RPMI7951 (cell line): ENCODE measurements around the gene PRICKLE2. TPM values are rescaled to one million over a fixed set of nuclear protein-coding genes. Genes with fewer than 3 reads are reported as not detected.

Source experiments
- DNase-seq: peaks from one replicate; pipeline ENCODE4 v3.0.0-alpha.2; 2012; ENCODE audit warnings: low read depth
- total RNA-seq: library from RNA; depleted of rRNA; stranded (reverse); fragments of >200 nt; shearing (Covaris generic); gene quantifications from 2 replicates; pipeline ENCODE4 v1.2.3, GENCODE V29; 2014

PRICKLE2 gene
- total RNA-seq, 1 experiment from 2014 or later, result 15.0 TPM

DNA sequence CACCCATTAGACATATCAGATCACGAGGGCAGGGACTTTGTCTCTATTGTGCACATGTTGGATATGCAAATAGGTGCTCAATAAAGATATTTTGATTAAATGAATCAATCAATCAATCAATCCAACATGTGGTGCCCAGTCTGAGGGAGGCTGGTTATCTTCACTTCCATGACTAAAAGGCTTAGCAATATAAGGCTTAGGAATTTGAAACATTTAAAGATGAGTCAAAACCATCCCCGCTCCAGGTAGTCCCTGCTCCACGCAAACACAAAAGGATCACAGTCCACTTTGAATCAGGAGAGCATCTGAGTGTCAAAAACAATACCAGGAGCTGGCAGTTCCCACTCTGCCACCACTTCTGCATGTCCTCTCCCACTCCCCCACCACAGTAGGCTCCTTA, 25.8 kb upstream of the PRICKLE2 start:
- no peak for DNase-seq

DNA sequence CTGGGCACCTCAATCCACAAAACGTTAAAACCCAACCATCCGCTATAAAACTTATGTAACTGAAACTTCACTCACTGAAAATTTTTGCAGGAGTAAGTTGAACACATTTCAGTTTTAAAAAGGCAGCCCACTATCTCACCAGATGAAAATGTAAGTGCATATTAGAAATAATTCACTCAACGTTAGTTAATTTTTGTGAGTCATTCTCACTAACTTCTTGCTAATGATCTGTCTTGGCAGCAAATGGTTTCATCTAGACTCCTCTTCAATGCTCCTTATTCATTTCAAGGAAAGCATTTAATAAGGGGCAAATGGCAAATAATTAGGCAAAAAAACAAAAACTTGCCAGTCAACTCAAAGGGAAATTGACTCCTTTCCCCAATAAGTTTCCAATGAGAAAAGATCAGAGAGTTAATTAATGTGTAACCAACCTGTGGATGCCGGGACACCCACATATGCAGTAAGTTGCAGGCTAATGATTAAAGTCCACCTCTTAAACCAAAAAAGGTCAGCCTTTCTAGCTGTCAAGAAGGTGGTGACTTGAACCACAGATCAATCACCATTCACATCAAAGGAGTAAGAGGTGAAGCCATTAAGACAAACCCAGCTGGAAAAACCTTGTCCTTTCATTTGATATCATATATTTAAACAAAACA, 22.9 kb upstream of the PRICKLE2 start:
- no peak for DNase-seq

DNA sequence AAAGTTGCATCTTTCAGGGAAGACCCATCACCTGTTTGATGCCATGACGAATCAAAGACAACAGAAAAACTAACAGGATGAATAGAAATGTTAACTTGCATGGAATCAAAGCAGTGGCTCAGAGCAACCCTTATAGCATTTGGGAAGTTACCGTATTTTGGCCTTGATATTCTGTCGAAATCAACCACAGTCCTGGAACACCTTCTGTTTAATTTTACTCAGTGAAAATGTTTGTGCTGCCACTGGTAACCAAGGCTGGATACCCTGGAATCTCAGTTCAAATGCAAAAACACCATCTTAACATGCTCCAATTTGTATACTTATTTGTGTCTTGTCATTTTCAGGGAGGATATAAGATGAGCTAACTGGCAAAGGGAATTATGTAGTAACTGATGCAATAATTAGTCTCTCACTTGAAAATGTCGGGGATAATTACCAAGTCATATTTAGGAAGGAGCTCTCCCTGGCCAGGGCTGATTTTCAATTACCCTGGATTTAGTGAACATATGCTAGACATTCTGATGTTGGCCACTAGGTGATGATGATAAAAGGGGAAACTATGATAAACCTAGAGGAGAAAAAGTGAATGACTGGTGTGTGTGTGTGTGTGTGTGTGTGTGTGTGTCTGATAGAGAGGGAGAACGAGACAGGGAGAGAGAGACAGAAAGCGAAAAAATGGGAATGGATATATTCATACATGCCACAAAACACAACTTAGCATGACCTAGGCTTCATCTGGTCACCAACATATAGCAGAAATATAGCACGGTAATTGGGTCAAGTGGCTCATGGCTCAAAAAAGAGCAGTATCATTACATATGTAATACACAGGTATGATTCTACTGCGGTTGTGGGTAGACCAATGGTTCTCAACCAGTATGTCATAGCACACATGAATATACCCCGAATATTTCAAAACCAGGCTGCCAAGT, 19.0 kb upstream of the PRICKLE2 start:
- peak; percentile 73 for DNase-seq

DNA sequence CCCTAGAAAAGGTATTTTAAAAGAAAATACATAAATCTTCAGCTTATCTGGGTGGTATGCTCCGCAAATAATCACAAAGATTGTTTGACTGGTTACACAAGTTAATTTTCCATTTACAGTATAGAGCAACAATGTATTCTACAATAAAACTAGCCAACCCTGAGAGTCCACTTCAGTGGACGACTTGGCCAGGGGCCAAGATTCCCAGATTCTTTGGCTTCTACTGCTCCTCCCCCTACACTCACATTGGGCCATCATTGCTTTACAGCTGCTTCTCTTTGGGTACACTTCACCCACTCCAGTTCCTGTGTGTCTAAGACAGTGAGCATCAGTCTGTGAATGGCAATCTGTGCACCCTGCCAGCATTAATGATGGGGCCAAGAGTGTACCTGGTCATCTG, 17.2 kb upstream of the PRICKLE2 start:
- DNase-seq, result peak; percentile 31

DNA sequence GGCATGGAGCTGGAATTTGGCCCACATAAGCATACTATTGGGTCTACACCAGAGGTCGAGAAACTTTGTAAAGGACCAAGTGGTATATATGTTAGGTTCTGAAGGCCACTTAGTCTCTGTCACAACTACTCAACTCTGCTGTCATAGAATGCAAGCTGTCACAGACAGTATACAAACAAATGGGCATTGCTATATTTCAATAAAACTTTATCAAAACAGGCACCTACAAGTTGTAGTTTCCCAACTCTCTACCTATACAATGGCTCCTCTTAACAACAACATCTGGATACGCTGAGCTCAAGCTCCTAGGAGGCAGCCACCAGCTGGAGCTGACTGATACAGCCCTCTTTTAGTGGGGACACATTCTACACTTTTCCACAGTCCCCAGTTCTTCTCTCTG, 15.7 kb upstream of the PRICKLE2 start:
- no peak for DNase-seq

DNA sequence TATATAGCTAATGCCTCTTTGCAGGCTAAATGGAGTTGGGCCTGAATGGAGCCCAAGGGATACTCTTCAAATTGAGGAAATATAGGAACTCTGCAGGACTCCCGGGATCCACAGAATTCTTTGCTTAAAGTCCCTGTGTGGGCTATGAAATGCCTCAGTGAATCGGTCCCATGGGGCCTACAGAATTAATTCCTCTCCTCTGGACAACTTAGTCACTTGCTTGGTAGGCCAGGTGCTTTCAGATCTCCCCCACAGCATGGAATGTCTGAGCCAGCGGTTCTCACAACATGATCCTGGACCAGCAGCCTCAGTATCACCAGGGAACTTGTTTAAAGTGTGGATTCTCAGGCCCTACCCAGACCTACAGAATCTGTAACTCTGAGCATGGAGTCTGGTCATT, 15.1 kb upstream of the PRICKLE2 start:
- DNase-seq, result no peak

DNA sequence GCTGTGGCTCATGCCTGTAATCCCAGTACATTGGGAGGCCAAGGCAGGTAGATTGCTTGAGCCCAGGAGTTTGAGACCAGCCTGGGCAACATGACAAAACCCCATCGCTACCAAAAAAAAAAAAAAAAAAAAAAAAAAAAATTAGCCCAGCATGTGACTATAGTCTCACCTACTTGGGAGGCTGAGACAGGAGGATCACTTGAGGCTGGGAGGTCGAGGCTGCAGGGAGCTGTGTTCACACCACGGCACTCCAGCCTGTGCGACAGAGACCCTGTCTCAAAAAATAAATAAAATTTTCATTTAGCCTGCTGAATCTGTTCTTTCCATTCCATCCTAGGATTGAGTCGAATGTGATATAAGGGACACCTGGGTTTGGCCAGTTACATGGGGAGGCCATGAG, 14.6 kb upstream of the PRICKLE2 start:
- no peak for DNase-seq

DNA sequence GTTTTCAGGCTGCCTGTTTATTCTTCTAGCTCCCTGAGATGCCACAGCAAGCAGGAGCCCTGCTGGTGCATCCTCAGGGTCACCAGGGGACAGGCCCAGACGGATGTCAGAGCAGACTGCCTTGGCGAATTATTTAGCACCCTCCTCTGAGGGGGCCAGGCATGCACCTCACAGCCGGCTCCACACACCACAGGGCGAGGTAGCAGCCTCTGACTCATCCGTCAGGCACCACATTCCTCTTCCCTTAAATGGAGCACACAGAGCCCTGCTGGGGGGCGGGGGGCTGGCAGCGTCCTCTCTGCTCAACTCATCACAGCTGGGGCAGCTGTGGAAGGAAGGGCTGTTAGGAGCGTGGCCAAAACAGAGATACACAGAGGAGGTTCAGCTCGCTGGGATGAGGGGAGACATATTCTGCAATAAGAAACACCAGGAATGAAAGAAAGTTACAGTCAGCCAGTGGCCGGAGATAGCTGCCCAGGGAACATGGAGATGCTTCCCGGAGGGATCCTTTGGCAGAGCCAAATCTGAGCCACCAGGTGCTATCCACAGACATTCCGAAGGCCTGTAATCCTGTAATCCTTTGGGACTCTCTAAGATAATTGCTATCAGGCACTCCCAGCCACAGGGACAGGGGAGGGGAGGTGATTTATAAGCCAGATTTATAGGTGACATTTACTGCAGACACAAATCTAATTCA, 13.9 kb upstream of the PRICKLE2 start:
- peak; percentile 99 for DNase-seq

DNA sequence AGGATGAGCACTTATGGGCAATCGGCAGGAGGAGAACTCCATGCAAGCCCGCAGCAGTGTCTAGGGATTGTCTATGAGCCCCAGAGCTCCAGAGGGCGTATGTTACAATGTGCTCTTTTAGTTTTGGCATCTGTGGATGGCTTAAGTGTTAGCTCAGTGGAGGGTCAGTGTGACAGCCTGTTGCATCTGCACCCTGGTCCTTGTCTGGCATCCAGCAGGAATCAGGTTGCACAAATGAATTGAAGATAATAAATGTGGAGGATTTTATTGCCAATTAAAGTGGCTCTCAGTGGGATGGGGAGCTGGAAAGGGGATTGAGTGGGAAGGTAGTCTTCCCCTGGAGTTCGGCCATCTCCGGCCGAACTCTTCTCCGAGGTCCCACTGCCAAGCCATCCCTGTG, 11.8 kb upstream of the PRICKLE2 start:
- DNase-seq, result no peak

DNA sequence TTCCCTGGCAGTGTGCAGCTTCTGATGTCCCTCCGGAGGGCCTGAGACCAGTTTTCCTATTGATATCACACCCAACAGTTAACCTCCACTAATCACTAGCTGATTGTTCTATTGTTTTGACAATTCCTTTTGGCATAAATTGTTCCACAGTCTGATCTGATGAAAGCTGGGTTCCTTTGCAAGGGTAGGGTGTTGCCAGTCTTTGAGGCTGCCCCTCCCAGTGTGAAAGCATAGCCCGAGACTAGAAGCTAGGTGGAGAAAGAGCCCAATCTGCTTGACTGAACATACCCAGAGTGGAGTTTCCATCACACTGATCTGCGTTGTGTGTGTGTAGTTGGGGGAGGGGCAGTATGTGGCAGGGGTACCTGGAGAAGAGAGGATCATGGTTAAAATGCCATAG, 10.3 kb upstream of the PRICKLE2 start:
- DNase-seq, result no peak

DNA sequence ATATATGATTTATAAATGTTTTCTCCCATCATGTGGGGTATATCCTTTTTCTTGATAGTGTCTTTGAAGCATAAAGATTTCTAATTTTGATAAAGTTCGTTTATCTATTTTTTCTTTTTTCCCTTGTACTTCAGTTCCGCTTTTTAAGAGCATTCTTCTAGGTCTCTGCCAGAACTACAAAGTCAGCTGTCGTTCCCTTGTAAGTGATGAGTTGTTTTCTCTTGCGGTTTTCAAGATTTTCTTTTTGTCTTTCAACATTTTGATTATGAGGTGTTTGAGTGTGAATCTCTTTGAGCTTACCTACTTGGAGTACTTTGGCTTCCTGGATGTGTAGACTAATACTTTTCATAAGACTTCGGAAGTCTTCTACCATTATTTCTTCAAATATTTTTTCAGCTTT, 9.3 kb upstream of the PRICKLE2 start:
- no peak for DNase-seq

DNA sequence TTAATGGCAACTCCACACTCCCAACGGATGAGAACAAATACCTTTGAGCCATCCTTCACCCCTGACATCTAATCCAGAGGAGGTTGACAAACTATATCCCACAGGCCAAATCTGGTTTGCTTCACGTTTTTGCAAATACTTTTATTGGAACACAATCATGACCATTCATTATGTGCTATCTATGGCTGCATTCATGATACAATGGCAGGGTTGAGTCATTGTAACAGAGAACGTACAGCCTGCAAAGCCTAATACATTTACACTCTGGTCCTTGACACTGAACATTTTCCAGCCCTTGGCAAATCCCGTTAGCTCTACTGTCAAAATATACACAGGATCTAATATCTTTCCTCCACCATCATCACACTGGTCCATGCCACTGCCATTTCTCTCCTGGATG, 7.6 kb upstream of the PRICKLE2 start:
- DNase-seq, result no peak

DNA sequence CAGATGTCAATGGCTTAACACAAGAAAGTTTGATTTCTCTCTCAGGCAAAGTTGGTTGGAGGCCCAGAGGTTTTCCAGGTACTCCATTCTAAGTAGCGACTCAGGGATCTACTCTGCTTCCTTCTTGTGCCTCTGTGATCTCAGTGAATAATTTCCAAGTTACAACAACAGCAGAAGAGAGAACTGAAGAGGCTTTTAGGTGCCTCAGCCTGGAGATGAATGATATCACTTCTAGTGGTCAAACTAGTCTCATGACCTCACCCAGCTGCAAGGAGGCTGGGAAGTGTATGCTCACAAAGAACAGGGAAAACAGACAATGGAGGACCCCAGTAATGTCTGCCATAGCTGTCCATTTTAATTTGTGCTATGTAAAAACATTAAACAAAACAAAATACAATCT, 4.6 kb upstream of the PRICKLE2 start:
- no peak for DNase-seq

DNA sequence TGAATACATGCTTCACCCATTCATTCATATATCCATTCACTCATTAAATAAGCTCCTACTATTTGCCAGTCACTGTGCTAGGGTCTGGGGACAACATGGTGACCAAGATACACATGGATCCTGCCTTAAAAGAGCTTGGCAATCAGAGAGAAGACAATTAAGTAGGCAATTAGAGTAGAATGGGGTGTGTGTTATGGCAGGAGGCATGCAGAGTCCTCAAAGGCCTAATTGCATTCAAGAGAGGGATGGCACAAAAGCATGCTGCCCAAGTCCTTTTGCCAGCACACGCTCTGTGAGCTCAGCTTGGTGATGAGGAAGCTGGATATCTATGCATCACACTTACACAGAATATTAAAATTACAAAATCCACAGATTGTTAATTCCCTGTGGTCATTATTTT, 2.8 kb upstream of the PRICKLE2 start:
- DNase-seq, result no peak

DNA sequence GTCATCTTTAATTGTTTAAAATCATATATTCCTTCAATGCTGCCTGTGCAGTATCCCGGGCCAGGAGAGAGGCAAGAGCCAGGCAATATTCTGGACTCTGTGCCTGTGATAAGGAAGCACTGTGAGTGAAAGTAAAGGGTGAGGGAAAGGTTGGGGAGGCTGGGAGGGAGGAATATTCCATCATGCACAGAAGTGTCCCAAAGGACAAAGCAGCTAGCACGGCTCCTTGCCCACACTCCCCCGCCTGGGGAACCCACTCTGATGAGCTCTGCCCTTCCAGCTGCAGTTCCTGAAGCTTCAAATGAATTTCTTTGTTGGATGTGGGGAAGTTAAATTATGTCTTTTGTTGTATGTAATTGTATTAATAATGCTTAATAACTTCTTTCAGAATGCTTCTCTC, 1.5 kb upstream of the PRICKLE2 start:
- no peak for DNase-seq

DNA sequence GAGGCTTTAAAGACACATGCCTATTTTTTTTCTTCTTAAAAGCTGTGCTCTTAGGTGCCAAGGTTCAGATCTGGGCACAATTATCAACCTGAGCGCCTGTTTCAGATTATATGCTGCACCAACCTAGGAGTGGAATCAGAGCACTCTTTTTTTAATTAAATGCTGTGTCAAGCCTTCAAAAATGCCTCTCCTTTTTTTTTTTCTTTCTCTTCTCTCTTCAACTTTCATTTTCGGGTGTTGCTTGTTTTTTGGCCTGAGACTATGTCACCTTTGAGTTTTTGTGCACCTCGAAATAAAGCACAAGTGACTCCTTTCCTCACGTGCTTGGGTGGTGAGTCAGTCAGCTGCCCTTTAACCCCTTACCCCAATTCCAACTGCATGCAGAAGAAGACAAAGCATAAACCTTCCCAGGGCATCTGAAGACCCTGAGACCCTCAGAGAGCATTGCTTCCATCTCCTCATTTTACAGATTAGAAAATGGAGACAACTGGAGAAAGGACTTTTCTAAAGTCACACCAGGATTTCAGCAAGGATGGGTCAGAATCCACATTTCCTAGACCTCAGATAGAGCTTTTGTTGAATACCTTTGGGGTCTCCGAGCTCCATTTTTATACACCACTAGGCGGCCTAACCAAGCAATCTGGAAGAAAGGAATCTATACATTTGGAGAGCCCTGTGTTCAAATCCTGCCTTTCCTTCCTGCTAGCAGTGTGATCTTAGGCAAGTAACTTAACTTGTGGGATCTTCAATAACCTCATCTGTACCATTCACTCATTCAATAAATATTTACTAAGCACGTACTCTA, 631 bp upstream of the PRICKLE2 start:
- DNase-seq, result no peak

DNA sequence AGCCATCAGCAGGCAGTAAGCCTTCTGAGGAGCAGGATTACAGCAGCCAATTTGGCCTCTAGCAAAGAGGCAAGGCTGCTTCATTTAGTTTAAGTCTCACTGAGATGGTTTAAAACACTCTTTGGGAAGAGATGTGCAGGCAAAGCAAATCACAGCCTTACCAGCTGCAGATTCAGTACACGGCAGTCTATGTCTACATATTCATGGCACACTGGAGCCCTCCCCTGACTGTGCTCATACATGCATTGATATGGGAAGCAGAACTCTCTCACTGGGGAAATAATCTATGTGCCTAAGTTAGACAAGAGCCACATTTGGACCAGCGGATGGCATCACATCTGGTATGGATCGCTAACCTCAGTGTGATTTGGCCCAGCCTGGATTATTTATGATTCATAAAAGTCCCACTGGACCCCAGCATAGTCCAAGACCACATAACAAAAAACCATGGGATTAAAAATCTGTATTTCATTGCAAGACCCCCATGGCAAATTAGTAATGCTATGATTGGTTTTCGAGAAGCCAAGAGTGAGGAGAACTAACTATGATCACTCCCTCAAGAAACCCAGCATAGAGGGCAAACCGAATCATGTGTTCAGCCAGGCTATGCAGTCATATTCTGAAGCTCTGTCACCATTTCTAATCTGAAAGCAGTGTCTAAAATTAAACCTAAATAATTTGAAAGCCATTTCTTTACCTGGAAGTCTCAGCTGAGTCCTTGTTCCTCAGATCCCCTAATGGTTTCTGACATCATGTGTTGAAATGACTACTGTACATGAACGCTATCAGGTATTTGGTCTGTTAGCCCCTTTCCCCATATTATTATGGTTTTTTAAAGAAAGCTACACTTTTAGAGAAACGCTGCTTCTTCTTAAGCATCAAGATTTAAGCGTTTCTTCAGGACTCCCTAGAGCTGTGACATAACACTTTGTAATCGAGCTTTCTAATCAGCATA, 1.2 kb downstream of the PRICKLE2 start:
- DNase-seq, result peak; percentile 86

DNA sequence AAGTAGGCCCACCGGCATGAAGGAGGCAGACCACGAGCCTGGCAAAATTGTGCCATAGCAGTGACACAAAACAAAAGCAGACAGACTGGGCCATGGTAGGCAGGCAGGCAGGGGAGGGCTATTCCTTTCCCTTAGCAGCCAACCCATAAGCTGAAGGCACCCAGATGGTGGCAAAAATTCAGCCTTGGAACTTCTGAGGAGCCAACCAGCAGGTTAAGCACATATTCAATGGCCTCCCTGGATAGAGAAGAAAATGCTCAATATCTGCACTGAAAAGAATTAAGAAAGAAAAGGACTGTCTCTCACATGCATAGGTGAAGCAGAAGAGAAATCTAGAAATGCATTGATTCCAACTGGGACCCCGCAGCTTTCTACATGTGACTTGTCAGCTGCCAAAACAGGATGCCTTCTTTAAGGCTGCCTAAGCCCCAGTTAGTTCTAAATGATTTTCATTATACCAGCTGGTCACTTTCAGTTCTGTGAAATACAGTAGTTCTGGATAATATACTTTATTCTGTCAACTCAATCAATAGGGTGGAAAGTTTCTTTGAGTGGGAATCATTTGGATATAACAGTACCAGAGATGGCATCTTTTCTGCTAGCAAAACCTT, 2.7 kb downstream of the PRICKLE2 start:
- peak; percentile 44 for DNase-seq

DNA sequence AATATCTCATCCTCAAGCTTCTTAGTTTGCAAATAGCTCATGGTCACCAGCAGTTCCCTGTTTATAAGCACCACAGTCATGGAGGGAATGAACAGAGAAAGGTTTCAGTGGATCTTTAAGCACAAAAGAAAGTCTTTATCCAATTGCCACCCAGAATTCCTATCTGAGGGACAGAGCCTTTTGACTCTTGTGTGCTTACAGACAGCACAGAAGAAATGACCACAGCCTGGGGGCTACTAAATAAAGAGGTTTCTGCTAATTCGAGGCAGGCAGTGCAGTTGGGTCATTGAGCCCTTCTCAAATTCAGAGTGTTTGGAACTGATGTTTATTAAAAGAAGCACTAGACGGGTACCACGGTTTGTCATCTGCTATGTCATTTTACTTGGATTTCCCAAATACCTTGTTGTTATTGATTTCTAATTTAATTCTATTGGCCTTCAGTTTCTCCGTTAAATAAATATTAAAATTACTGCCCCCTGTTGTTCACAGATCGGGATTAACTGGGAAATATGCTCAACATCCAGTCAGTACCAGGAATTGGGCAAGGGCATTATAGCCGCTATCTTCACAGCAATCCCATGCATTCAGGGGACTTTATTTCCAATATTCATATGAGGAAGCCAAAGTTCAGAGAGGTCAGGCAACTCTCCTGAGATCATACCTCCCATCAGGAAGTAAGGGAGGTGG, 3.6 kb downstream of the PRICKLE2 start:
- DNase-seq, result peak; percentile 43
